Colonic mucosa (tissue), 4 donors: ENCODE data around the gene ZNF254. TPM values are rescaled to one million over a fixed set of nuclear protein-coding genes. Genes with fewer than 3 reads are reported as not detected.
"Not testable (repeated sequence)": the region's sequence is repeated elsewhere in the genome, so short reads cannot be mapped to it uniquely, and the experiment has no call there.

ENCODE experiments used
- DNase-seq: peaks from one replicate; pipeline ENCODE4 v3.0.0-alpha.2; 2020
- H3K27ac ChIP-seq: fragments of 200-600 bp; one replicate; pipeline ENCODE4 v1.8.0; 2021
- H3K27me3 ChIP-seq: fragments of 200-600 bp; one replicate; pipeline ENCODE4 v1.8.0; 2021
- H3K36me3 ChIP-seq: fragments of 200-600 bp; one replicate; pipeline ENCODE4 v1.8.0; 2021
- H3K4me1 ChIP-seq: fragments of 200-600 bp; one replicate; pipeline ENCODE4 v1.8.0; 2021; ENCODE audit warnings: mild to moderate bottlenecking
- H3K4me3 ChIP-seq: fragments of 200-600 bp; one replicate; pipeline ENCODE4 v1.8.0; 2021
- H3K9ac ChIP-seq, 2 donors: one replicate each; pipeline ENCODE4 v1.7.0; 2013; ENCODE audit warnings: control low read depth in 2 of 2, low read depth in 2 of 2, low read length in 2 of 2
- H3K9me3 ChIP-seq: fragments of 200-600 bp; one replicate; pipeline ENCODE4 v1.8.0; 2021
- intact Hi-C: fragments of 100-400 bp; cut with DNase I; formaldehyde crosslinking; loops from one replicate; pipeline ENCODE4 v1.14.1; 2022
- total RNA-seq, 2 donors: library from RNA; stranded (reverse); fragmentation: NEBNext Ultra II Directional in 1 of 2; extraction: Animal tissue kit (Norgen Biotek cat#: 25700) in 1 of 2; gene quantifications; one replicate each; pipeline ENCODE4 v1.2.1, GENCODE V29; 2021
- TF ChIP-seq, protein P1 (sequence below): fragments of 200-600 bp; IDR thresholded peaks from one replicate; pipeline ENCODE4 v1.8.0; 2022; ENCODE audit warnings: antibody characterized with exemption, mild to moderate bottlenecking
- donor health status: healthy.
- donor health status: DM: no; HTN: no; CAD: no.
- donor health status: DM: no; HTN: no; CAD: no.

The ZNF254 gene
- total RNA-seq, 2 donors from 2014 or later = 11.2 to 14.1 TPM

DNA sequence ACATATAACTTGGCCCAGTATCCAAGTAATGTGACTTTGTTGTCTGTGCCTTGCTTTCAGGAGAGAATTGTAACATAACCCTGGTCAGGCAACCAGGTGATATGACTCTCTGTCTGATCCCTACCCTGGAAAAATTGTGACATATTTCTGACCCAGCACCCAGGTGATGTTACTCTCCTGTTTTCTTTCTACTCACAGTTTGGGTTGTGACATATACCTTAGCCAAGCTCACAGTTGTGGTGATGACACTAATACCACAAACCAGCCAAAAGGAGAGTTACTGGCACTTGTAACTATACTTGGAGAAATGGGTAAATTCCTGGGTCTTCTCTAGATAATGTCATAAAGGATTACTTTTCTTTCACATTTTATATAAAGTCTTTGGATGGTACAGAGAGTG, 14.3 kb upstream of the ZNF254 start:
- H3K4me1 ChIP-seq = no peaks in the 10 kb centered on the region
- H3K36me3 ChIP-seq = no peaks in the 10 kb centered on the region
- H3K27me3 ChIP-seq = no peaks in the 10 kb centered on the region
- no peak overlapping the region for H3K4me3 ChIP-seq
- no peaks in the 10 kb centered on the region for H3K9me3 ChIP-seq
- no peak overlapping the region for H3K27ac ChIP-seq
- DNase-seq = no peak
- intact Hi-C loops = no loop called here
- H3K9ac ChIP-seq = no peak overlapping the region
- TF ChIP-seq, protein P1, sequence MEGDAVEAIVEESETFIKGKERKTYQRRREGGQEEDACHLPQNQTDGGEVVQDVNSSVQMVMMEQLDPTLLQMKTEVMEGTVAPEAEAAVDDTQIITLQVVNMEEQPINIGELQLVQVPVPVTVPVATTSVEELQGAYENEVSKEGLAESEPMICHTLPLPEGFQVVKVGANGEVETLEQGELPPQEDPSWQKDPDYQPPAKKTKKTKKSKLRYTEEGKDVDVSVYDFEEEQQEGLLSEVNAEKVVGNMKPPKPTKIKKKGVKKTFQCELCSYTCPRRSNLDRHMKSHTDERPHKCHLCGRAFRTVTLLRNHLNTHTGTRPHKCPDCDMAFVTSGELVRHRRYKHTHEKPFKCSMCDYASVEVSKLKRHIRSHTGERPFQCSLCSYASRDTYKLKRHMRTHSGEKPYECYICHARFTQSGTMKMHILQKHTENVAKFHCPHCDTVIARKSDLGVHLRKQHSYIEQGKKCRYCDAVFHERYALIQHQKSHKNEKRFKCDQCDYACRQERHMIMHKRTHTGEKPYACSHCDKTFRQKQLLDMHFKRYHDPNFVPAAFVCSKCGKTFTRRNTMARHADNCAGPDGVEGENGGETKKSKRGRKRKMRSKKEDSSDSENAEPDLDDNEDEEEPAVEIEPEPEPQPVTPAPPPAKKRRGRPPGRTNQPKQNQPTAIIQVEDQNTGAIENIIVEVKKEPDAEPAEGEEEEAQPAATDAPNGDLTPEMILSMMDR = no peak

DNA sequence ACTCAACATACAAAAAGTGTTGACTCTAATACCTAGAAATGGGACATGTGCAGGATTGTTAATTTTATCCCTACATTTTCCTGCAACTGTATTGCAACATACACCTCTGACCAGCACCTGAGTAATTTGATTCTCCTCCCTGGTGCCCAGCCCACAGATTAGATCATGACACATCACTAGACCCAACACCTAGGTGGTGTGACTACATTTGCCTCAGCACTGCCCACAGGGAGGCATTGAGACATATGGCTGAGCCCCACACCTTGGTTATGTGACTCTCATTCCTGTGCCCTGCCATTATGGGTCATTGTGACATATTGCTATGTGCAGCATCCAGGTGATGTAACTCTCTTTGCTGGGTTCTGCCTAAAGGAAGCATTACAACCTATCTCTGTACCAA, 13.2 kb upstream of the ZNF254 start:
- no peak overlapping the region for H3K4me3 ChIP-seq
- H3K27ac ChIP-seq = no peak overlapping the region
- no peak overlapping the region for H3K9ac ChIP-seq
- no peaks in the 10 kb centered on the region for H3K27me3 ChIP-seq
- H3K9me3 ChIP-seq = no peaks in the 10 kb centered on the region
- H3K4me1 ChIP-seq = no peaks in the 10 kb centered on the region
- DNase-seq = no peak
- intact Hi-C loops = no loop called here
- TF ChIP-seq, protein P1 = no peak
- H3K36me3 ChIP-seq = no peaks in the 10 kb centered on the region

DNA sequence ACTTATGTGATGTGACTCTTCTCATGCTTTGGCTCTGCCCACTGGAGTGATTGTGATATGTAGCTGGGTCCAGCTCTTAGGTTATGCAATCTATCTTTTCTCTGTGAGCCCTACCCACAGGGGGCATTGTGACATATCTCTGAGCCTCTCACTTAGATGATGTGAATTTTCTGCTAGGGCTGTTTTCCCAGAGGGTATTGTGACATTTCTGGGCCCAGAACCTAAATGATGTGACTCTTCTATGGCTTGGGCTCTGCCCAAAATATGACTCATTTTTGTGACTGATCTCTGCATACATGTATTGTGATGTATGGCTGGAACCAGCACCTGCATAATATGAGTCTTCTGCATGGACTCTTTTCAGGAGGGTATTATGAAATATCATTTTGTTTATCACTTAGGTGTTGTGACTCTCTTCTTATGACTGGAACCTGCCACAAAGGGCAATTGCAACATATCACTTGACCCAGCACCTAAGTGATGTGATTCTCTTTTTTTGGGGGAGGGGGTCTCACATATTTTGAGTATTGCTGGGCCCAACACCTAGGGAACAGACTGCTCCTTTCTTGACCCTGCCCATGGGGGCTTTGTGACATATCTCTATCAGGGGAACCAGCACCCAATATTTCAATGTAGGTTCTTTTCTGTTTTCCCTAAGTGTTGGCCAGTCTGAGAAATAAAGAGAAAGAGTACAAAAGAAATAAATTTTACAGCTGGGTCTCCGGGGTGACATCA, 12.1 kb upstream of the ZNF254 start:
- DNase-seq = no peak
- no peak overlapping the region for H3K27ac ChIP-seq
- TF ChIP-seq, protein P1 = no peak
- no peaks in the 10 kb centered on the region for H3K27me3 ChIP-seq
- no peaks in the 10 kb centered on the region for H3K36me3 ChIP-seq
- no peaks in the 10 kb centered on the region for H3K9me3 ChIP-seq
- no peaks in the 10 kb centered on the region for H3K4me1 ChIP-seq
- H3K4me3 ChIP-seq = no peak overlapping the region
- no peak overlapping the region for H3K9ac ChIP-seq
- intact Hi-C loops = no loop called here

DNA sequence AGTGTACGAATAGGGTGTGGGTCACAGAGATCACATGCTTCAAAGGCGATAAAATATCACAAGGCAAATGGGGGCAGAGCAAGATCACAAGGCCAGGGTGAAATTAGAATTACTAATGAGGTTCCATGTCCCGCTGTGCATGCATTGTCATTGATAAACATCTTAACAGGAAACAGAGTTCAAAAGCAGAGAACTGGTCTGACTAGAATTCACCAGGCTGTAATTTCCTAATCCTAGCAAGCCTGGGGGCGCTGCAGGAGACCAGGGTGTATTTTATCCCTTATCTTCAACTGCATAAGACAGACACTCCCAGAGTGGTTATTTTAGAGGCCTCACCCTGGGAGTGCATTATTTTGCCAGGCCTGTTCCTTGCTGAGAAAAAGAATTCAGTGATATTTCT, 11.5 kb upstream of the ZNF254 start:
- H3K36me3 ChIP-seq, H3K4me3 ChIP-seq, H3K4me1 ChIP-seq, H3K9me3 ChIP-seq, H3K27me3 ChIP-seq, H3K9ac ChIP-seq, H3K27ac ChIP-seq, DNase-seq, intact Hi-C loops: not testable (repeated sequence)

DNA sequence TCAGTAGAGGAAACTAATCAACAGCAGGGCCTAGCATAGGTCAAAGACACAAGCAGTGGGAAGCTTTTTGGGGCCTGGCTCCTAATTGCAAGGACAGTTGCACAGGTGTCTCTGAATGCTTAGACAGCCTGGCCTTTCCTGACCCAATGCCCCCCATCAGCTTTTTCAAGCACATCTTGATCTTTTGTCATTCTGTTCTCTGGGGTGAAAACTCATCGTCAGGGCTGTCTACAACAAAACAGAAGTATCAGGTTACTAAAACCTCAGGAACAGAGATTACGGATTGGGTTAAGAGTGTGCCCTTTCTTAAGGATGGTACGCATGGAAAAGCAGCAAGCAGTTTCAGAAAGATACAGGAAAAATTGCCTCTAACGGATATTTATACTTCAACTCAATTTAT, 8.3 kb upstream of the ZNF254 start:
- no peak overlapping the region for H3K4me3 ChIP-seq
- H3K9ac ChIP-seq = no peak overlapping the region
- TF ChIP-seq, protein P1 = no peak
- H3K36me3 ChIP-seq = no peaks in the 10 kb centered on the region
- no peak overlapping the region for H3K27ac ChIP-seq
- H3K9me3 ChIP-seq = no peaks in the 10 kb centered on the region
- H3K27me3 ChIP-seq = no peaks in the 10 kb centered on the region
- H3K4me1 ChIP-seq = no peaks in the 10 kb centered on the region
- intact Hi-C loops = no loop called here
- no peak for DNase-seq

DNA sequence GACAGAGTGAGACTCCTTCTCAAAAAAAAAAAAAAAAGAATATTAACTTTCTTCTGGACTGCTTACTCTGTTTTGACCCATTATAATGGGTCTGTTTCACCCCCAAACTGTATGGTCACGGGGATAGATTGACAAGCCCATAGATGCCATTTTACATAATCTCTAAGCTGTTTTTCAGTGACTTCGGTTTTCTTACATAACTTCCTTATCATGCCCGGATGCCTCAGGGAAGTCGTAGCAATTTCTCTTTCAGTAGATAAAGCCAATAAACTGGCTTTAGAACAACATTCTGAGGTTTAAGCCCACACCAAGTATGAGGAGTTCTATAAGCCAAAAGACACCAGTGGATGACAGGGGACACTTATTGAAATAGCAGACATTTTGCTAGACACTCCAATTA, 5.9 kb upstream of the ZNF254 start:
- no peaks in the 10 kb centered on the region for H3K9me3 ChIP-seq
- no peaks in the 10 kb centered on the region for H3K27me3 ChIP-seq
- H3K9ac ChIP-seq = no peak overlapping the region
- no peak for DNase-seq
- TF ChIP-seq, protein P1 = no peak
- H3K27ac ChIP-seq = no peak overlapping the region
- intact Hi-C loops = no loop called here
- H3K36me3 ChIP-seq = no peaks in the 10 kb centered on the region
- no peaks in the 10 kb centered on the region for H3K4me1 ChIP-seq
- H3K4me3 ChIP-seq = no peak overlapping the region
